Suprapubic skin (tissue), 4 donors: ENCODE data around the gene SPATA19.

ENCODE experiments used
- CTCF ChIP-seq, 2 donors: fragments of 200-600 bp in 1 of 2; fragments of 450-650 bp in 1 of 2; sonication (generic) in 1 of 2; IDR thresholded peaks; one replicate each; pipeline ENCODE4 v1.5.1; 2016 to 2019; ENCODE audit warnings: antibody characterized with exemption in 2 of 2, mild to moderate bottlenecking in 1 of 2, moderate library complexity in 1 of 2
- EP300 ChIP-seq: sonication (generic); formaldehyde crosslinking; IDR thresholded peaks from one replicate; pipeline ENCODE4 v1.6.1; 2017; ENCODE audit warnings: antibody characterized with exemption
- POLR2AphosphoS5 ChIP-seq, 3 donors: sonication (generic); formaldehyde crosslinking; IDR thresholded peaks; one replicate each; pipeline ENCODE4 v1.6.1; 2017; ENCODE audit warnings: antibody characterized with exemption in 3 of 3

- no peak for TF ChIP-seq POLR2AphosphoS5 (IDR thresholded peaks at IDR 0.05)
- TF ChIP-seq CTCF (IDR thresholded peaks at IDR 0.05): no peak
- TF ChIP-seq EP300: no peak
These were observed 15.7 kb downstream of the SPATA19 start for GRCh38 chr11:133829566-133829965.
